ENCODE data around the gene LDLRAD4.

LDLRAD4 gene

GRCh38 chr18:13229001-13229671, 10.6 kb downstream of the LDLRAD4 start:
- no peak for DNase-seq (ENCODE audit: low spot score)

GRCh38 chr18:13231151-13231550, 12.6 kb downstream of the LDLRAD4 start:
- no peak for DNase-seq (ENCODE audit: low spot score)

GRCh38 chr18:13232086-13232917, 13.7 kb downstream of the LDLRAD4 start:
- no peak for DNase-seq (ENCODE audit: low spot score)

- DNase-seq (ENCODE audit: low spot score): no peak
These were observed 14.6 kb downstream of the LDLRAD4 start for GRCh38 chr18:13232971-13233786.

- no peak for DNase-seq (ENCODE audit: low spot score)
These were observed 15.5 kb downstream of the LDLRAD4 start for GRCh38 chr18:13233787-13234783.

GRCh38 chr18:13235421-13235831, 16.9 kb downstream of the LDLRAD4 start:
- no peak for DNase-seq (ENCODE audit: low spot score)

GRCh38 chr18:13235981-13236380, 17.4 kb downstream of the LDLRAD4 start:
- no peak for DNase-seq (ENCODE audit: low spot score)

GRCh38 chr18:13236411-13236810, 17.9 kb downstream of the LDLRAD4 start:
- DNase-seq (ENCODE audit: low spot score): no peak

GRCh38 chr18:13237073-13237472, 18.5 kb downstream of the LDLRAD4 start:
- no peak for DNase-seq (ENCODE audit: low spot score)

GRCh38 chr18:13237641-13238040, 19.1 kb downstream of the LDLRAD4 start:
- no peak for DNase-seq (ENCODE audit: low spot score)

GRCh38 chr18:13239171-13239956, 20.8 kb downstream of the LDLRAD4 start:
- DNase-seq (ENCODE audit: low spot score): peak; percentile 85

GRCh38 chr18:13240060-13240725, 21.6 kb downstream of the LDLRAD4 start:
- DNase-seq (ENCODE audit: low spot score): peak; percentile 35

- peak; percentile 34 for DNase-seq (ENCODE audit: low spot score)
These were observed 22.7 kb downstream of the LDLRAD4 start for GRCh38 chr18:13241083-13241892.

- no peak for DNase-seq (ENCODE audit: low spot score)
These were observed 23.3 kb downstream of the LDLRAD4 start for GRCh38 chr18:13241893-13242175.

- peak; percentile 89 for DNase-seq (ENCODE audit: low spot score)
These were observed 24.2 kb downstream of the LDLRAD4 start for GRCh38 chr18:13242797-13243196.

- peak; percentile 22 for DNase-seq (ENCODE audit: low spot score)
These were observed 24.8 kb downstream of the LDLRAD4 start for GRCh38 chr18:13243363-13243762.

- DNase-seq (ENCODE audit: low spot score): no peak
These were observed 25.6 kb downstream of the LDLRAD4 start for GRCh38 chr18:13244135-13244534.

GRCh38 chr18:13245481-13246000, 27.0 kb downstream of the LDLRAD4 start:
- peak; percentile 45 for DNase-seq (ENCODE audit: low spot score)

- DNase-seq (ENCODE audit: low spot score): no peak
These were observed 27.6 kb downstream of the LDLRAD4 start for GRCh38 chr18:13246121-13246520.
